Measurements from ENCODE around the gene NKIRAS1.

The NKIRAS1 gene

DNA sequence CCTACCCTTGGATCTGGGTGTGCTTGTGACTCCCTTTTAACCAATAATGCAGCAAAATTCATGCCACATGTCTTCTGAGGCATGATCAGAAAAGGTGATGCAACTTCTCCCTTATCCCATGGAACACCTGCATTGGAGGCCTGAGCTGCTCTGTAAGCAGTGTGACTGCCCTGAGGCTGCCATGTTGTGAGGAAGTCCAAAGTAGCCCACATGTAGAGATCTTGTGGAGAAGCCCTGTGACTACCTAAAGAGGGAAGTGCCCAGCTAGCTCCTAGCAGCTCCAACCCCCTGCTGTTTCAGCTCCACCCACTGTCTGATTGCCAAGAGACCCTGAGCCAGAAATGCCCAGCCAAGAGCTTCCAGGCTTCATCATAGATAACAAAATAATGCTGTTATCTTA, 21.9 kb upstream of the NKIRAS1 start:
- Histone ChIP-seq H3K36me3 (no peaks in the 10 kb centered on the region), H3K4me3 (ENCODE audit: low read depth, low read length) (no peak overlapping the region), H3K27me3 (ENCODE audit: insufficient read depth, low read depth, severe bottlenecking) (no peaks in the 10 kb centered on the region), H3K27ac (no peak overlapping the region), H3K9me3 (ENCODE audit: severe bottlenecking) (no peaks in the 10 kb centered on the region)
- DNase-seq: no peak
- TF ChIP-seq, protein P1, sequence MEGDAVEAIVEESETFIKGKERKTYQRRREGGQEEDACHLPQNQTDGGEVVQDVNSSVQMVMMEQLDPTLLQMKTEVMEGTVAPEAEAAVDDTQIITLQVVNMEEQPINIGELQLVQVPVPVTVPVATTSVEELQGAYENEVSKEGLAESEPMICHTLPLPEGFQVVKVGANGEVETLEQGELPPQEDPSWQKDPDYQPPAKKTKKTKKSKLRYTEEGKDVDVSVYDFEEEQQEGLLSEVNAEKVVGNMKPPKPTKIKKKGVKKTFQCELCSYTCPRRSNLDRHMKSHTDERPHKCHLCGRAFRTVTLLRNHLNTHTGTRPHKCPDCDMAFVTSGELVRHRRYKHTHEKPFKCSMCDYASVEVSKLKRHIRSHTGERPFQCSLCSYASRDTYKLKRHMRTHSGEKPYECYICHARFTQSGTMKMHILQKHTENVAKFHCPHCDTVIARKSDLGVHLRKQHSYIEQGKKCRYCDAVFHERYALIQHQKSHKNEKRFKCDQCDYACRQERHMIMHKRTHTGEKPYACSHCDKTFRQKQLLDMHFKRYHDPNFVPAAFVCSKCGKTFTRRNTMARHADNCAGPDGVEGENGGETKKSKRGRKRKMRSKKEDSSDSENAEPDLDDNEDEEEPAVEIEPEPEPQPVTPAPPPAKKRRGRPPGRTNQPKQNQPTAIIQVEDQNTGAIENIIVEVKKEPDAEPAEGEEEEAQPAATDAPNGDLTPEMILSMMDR (IDR thresholded peaks at IDR 0.05; ENCODE audit: low read depth, low read length): no peak

DNA sequence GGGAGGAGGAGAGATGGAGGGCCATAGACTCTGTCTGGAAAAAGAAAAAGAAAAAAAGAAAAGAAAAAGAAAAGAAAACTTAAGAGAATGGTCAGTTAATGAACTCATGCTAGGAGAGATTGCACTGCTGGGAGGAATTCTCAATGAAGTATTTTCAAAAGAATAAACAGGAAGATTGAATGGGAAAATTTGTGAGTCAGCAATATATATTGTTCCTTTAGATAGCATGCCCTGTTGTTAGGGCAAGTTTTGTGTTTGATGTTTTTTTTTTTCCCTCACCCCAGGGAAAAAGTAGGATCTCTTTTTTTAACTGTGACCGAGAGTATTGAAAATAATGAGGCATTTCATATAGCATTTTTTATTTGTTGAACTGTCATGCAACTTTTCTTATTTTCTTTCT, 20.5 kb upstream of the NKIRAS1 start:
- no peak overlapping the region for H3K4me3 ChIP-seq (ENCODE audit: low read depth, low read length)

DNA sequence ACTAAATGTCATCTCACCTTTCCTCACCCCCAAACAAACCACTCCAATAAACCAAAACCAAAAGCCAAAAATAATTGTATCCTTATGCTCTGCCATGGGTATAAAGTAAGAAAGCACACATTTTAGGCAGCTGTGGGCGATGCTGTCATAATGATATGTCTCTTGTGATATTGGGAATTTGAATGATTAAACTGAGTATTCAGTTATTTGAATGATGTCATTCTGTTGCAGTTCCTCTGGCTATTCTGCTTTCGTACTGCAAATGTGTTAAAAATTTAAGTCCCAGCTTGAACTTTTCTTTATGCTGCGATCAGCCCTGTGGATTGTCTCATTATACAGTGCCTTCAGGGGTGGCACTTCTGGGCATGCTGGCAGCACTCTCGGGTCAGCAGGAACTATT, 17.5 kb upstream of the NKIRAS1 start:
- Histone ChIP-seq H3K36me3 (no peaks in the 10 kb centered on the region), H3K27me3 (ENCODE audit: insufficient read depth, low read depth, severe bottlenecking) (no peaks in the 10 kb centered on the region), H3K27ac (no peak overlapping the region), H3K9me3 (ENCODE audit: severe bottlenecking) (no peaks in the 10 kb centered on the region), H3K4me3 (ENCODE audit: low read depth, low read length) (no peak overlapping the region)
- TF ChIP-seq, protein P1 (IDR thresholded peaks at IDR 0.05; ENCODE audit: low read depth, low read length): no peak
- DNase-seq: no peak

More for the DNA sequence above, 20.5 kb upstream of the NKIRAS1 start:
- TF ChIP-seq, protein P1 (IDR thresholded peaks at IDR 0.05; ENCODE audit: low read depth, low read length): no peak
- DNase-seq: no peak
- Histone ChIP-seq H3K27ac (no peak overlapping the region), H3K36me3 (no peaks in the 10 kb centered on the region), H3K27me3 (ENCODE audit: insufficient read depth, low read depth, severe bottlenecking) (no peaks in the 10 kb centered on the region), H3K9me3 (ENCODE audit: severe bottlenecking) (no peaks in the 10 kb centered on the region)

DNA sequence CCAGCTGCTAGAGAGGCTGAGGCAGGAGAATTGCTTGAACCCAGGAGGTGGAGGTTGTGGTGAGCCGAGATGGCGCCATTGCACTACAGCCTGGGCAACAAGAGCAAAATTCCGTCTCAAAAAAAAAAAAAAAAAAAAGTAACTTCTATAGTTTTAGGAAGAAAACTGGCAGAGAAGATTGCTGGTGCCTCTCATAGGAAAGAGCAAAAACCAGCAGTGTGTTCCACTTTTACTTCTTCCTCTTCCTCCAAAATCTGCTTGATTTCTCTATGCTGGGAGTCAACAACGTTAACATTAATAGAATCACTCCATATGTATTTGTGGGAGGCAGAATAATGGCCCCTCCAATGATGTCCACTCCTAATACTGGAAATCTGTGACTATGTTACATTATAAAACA, 15.8 kb upstream of the NKIRAS1 start:
- DNase-seq: no peak
- no peak overlapping the region for H3K27ac ChIP-seq
- H3K9me3 ChIP-seq (ENCODE audit: severe bottlenecking): no peaks in the 10 kb centered on the region
- TF ChIP-seq, protein P1 (IDR thresholded peaks at IDR 0.05; ENCODE audit: low read depth, low read length): no peak
- H3K36me3 ChIP-seq: no peaks in the 10 kb centered on the region
- H3K4me3 ChIP-seq (ENCODE audit: low read depth, low read length): no peak overlapping the region
- no peaks in the 10 kb centered on the region for H3K27me3 ChIP-seq (ENCODE audit: insufficient read depth, low read depth, severe bottlenecking)

DNA sequence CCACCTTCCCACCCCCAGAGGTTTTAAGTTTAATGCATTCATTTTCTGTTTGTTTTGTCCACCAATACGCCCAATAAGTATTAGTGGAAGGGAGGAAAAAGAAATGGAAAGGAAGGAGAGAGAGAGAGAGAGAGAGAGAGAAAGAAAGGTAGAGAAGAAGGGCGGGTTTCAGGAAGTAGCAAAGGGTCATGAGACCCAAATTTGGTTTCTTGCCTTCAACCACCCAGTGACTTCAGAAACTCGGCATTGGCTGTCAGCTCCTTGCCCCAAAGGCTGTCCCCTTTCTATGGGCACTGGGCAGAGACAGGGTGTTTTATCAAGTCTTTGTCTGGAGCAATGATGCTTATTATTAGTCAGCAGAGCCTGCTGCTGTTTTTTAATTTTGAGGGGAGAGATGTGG, 14.8 kb upstream of the NKIRAS1 start:
- TF ChIP-seq, protein P1 (IDR thresholded peaks at IDR 0.05; ENCODE audit: low read depth, low read length): no peak
- no peaks in the 10 kb centered on the region for H3K9me3 ChIP-seq (ENCODE audit: severe bottlenecking)
- no peak overlapping the region for H3K4me3 ChIP-seq (ENCODE audit: low read depth, low read length)
- no peaks in the 10 kb centered on the region for H3K36me3 ChIP-seq
- no peak overlapping the region for H3K27ac ChIP-seq
- no peaks in the 10 kb centered on the region for H3K27me3 ChIP-seq (ENCODE audit: insufficient read depth, low read depth, severe bottlenecking)
- no peak for DNase-seq

DNA sequence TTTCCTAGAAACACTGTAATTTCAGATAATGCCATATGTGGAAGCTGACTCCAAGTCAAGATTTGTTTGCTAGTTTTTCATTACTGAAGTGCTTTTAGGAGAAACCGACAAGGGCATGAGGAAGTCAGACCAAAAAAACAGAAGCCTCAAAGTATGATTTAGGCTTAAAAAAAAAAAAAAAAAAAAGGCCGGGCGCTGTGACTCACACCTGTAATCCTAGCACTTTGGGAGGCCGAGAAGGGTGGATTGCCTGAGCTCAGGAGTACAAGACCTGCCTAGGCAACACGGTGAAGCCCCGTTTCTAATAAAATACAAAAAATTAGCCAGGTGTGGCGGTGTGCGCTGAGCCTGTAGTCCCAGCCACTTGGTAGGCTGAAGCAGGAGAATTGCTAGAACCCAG, 11.7 kb upstream of the NKIRAS1 start:
- no peaks in the 10 kb centered on the region for H3K27me3 ChIP-seq (ENCODE audit: insufficient read depth, low read depth, severe bottlenecking)
- DNase-seq: no peak
- no peaks in the 10 kb centered on the region for H3K36me3 ChIP-seq
- TF ChIP-seq, protein P1 (IDR thresholded peaks at IDR 0.05; ENCODE audit: low read depth, low read length): no peak
- H3K9me3 ChIP-seq (ENCODE audit: severe bottlenecking): no peaks in the 10 kb centered on the region
- no peak overlapping the region for H3K4me3 ChIP-seq (ENCODE audit: low read depth, low read length)
- no peak overlapping the region for H3K27ac ChIP-seq

Data from WERI-Rb-1 (cell line).